Measurements from ENCODE around the gene NOC3L.
"Not testable (repeated sequence)": the region's sequence is repeated elsewhere in the genome, so short reads cannot be mapped to it uniquely, and the experiment has no call there.

NOC3L gene

DNA sequence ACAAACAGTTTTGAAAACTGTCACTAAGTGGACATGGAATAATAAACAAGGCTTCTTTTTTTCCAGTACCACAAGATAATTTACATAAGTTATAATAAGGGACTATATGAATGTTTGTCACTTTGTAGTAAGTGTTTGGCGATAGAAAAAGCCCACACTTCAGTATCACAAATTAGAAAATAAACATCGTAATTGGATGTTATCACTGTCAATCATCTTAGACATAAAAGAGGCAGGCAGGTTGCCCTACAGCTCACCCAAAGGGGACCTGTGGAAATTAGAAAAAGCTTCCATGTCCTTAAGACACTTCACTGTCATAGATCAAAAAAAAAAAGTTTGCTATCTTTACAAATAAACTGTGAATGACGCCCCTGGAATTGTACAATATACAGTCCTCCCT, 3.6 kb upstream of the NOC3L start:
- no peak for DNase-seq (ENCODE audit: low read depth, low spot score)
- no peak overlapping the region for H3K27ac ChIP-seq

DNA sequence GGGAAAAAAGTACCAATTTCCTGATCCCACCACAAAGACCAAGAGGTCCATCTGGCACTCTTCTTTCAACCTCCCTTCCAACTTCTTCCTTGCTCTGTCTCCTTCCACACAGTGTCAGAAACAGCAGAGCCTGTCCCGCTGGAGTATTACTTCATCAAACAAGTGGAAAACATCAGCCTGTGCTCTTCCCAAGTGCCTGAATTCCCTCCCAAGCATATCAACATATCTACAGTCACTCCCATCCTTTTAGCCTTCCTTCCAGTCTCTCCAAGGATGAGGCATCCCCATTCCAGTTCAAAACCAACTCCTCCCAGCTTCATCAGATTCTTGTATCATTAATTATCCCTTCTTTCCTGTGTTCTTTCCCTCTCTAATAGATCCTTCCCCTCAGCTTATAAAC, 1.7 kb upstream of the NOC3L start:
- H3K27ac ChIP-seq = no peak overlapping the region
- no peak for DNase-seq (ENCODE audit: low read depth, low spot score)

DNA sequence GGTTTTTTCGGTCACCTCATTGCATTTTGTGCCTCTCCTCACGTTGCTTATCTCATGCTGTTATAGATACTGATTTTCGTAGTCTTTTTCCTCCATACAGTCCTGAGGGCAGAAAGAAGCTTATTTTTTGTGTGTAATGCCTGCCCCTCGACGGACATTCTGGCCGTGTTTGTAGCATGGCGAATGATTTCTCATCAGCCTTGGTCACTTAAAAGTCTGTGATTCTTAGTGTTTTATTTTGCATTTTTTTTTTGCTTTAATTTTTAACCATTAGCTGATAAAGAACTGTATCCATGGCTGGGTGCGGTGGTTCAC, 469 bp upstream of the NOC3L start:
- DNase-seq (ENCODE audit: low read depth, low spot score) = no peak
- H3K27ac ChIP-seq = peak overlapping the region; percentile 70

- DNase-seq (ENCODE audit: low read depth, low spot score) = peak; percentile 8
- no peak overlapping the region for H3K27ac ChIP-seq
Observed at GRCh38 chr10:94361171-94361794, 1.5 kb downstream of the NOC3L start.

DNA sequence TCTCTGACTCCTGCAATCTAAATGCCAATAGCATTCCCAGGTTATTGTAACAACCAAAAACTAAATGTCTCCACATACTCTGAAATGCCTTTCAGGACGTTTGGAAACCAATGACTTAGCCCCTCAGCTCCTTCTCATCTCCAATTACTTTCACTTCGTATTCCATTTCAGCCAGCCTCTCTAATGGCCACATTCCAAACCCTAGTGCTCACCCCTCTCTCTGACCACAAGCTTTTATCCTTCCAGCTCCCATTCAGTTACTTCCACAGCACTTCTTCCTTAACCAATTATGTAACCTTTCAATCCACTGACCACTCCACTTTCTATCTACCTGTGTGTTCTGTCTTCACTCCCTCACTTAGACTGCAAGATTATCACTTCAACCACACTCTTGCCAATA, 4.3 kb downstream of the NOC3L start:
- H3K27ac ChIP-seq = no peak overlapping the region
- DNase-seq (ENCODE audit: low read depth, low spot score) = peak; percentile 16

DNA sequence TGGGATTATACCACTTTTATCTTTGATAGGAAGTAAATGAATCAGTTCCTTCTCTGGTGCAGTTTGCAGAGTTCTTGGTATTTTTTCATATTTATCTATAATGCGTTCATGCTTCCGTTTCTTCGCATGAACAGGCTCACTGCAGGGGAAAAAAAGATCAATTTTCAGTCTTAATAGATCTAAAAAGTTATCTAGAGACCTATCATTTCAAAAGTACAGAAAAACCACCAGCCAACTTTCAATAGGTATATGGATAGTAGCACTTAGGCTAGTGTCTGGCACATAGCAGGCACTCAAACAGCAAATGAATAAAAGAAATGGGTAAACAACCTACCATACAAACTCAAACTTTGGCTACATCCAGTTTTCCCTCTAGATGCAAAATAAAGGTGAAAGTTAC, 5.5 kb downstream of the NOC3L start:
- no peak for DNase-seq (ENCODE audit: low read depth, low spot score)
- H3K27ac ChIP-seq = no peak overlapping the region

DNA sequence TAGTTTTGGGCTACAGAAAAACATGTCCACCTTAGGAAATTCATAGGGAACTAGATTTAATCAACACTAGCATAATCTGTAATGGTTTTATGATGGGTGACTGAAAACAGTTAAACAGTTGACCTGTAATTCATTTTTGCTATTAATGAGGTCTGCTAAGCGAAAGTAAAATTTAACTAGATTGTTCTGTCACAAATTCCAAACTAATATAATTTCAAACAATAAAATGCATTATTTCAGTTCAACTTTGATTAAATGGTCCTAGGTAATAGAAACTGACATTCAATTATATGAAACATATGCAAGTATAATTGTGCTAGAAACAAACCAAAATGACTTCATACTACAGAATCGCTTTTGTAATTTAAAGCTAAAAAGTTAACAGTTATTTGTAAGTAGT, 6.9 kb downstream of the NOC3L start:
- no peak overlapping the region for H3K27ac ChIP-seq
- no peak for DNase-seq (ENCODE audit: low read depth, low spot score)

DNA sequence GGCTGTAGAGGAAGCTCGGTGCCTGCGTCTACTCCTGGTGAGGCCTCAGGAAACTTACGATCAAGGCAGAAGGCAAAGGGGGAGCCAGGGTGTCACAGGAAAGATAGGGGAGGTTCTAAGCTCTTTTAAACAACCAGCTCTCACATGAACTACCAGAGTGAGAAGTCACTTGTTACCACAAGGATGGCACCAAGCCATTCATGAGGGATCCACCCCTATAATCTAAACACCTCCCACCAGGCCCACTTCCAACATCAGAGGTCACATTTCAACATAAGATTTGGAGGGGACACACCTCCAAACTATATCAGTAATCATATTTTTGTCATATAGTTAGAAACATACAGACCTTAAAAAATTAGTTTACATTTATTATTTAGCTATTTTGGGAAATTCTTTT, 9.4 kb downstream of the NOC3L start:
- H3K27ac ChIP-seq = peak overlapping the region; percentile 3
- DNase-seq (ENCODE audit: low read depth, low spot score) = no peak

DNA sequence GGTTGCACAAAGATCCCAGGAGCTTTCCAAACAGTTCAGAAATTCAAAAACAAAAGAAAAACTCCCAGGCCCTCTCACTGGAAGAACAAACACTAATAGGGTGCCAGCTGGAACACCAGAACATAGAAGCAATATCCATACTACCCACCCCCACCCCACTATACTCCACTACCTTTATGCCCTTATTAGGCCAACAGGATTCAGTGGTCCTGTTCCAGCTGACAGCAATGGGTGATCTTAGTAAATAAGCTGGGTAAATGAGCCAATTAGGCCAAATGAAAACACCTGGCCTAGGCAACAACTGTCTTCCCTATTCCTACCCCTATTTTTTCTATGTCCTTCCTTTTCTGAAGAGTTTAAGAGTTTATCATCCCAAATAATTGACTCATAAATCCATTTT, 11.7 kb downstream of the NOC3L start:
- no peak overlapping the region for H3K27ac ChIP-seq
- no peak for DNase-seq (ENCODE audit: low read depth, low spot score)

- not testable (repeated sequence) for H3K27ac ChIP-seq; DNase-seq (ENCODE audit: low read depth, low spot score)
Observed at GRCh38 chr10:94350500-94350899, 12.2 kb downstream of the NOC3L start.

- no peak overlapping the region for H3K27ac ChIP-seq
- DNase-seq (ENCODE audit: low read depth, low spot score) = no peak
Observed at GRCh38 chr10:94349327-94349726, 13.4 kb downstream of the NOC3L start.

DNA sequence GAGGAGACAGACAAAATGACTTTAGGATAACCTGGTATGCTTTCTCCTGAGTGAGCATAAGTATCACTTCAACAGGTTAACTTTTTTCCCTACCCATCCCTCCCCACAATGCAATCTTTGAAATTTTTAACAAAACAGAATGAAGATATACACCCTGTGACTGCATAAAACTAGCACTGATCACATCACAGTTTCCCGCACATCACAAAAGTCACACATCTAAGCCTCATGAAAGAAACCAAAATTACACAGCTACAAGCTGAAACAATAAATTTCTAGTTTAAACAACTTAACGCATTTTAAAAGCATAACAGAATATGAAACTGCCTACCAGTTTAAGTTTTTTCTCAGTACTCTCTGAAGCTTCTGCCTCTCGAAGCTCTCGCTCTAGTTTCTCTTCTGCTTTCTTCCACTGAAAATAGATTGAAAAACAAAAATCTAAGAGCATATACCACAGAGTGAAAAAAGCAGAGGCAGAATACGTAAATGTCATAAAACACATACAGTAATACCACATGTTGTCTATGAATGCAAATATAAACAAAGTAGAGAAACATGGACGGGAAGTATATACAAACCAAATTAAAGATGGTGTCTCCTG, 18.1 kb downstream of the NOC3L start:
- H3K27ac ChIP-seq = no peak overlapping the region
- DNase-seq (ENCODE audit: low read depth, low spot score) = no peak

- H3K27ac ChIP-seq = no peak overlapping the region
- DNase-seq (ENCODE audit: low read depth, low spot score) = no peak
Observed at GRCh38 chr10:94343151-94343550, 19.6 kb downstream of the NOC3L start.

GRCh38 chr10:94334857-94335256, 27.9 kb downstream of the NOC3L start:
- DNase-seq (ENCODE audit: low read depth, low spot score) = no peak
- no peak overlapping the region for H3K27ac ChIP-seq

- no peak overlapping the region for H3K27ac ChIP-seq
- no peak for DNase-seq (ENCODE audit: low read depth, low spot score)
Observed at GRCh38 chr10:94333051-94333450, 29.7 kb downstream of the NOC3L start.

DNA sequence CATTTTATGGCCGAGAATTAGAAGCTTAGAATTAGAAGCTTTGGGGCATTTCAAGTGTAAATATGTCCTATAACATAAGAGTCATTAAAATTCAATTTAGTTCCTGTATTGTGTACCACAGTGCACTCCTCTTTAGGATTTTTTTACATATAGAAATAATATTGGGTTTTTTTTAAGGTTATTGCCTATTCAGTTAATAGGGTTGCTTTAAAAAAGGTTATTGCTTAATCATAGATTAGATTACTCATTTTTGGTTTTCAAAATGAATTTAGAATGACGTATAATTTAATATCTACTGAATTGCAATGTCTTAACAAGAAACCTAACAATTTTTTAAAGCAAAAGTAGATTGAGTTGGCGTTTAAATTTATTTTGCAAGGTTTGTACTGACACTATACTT, 34.1 kb downstream of the NOC3L start:
- no peak overlapping the region for H3K27ac ChIP-seq
- DNase-seq (ENCODE audit: low read depth, low spot score) = no peak

GRCh38 chr10:94327649-94328048, 35.1 kb downstream of the NOC3L start:
- no peak overlapping the region for H3K27ac ChIP-seq
- DNase-seq (ENCODE audit: low read depth, low spot score) = no peak

DNA sequence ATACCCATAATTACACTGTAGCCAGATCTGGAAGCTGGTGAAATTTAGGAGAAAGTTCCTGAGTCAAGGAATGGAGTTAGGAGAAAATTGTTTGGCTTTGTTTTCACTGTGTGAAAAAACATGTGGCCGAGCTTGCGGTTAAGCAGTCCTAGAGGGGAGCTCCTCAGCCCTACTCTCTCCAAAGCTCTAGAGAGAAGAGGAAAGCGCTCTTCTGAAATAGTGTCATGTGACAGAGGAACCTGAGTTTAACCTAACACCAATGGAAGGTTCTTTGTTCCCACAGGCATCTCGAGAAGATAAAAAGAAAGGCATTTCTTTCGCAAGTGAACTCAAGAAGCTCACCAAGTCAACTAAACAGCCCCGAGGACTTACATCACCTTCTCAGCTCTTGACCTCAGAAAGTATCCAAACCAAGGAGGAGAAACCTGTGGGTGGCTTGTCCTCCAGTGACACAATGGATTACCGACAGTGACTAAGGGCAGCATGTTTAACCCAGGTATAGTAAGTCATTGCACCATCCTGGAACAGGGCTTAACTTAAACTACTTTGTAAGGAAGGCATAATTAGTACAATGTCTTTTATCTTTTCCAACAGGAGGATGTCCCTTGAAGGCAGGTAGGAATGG, 38.0 kb downstream of the NOC3L start:
- no peak for DNase-seq (ENCODE audit: low read depth, low spot score)
- H3K27ac ChIP-seq = no peak overlapping the region

DNA sequence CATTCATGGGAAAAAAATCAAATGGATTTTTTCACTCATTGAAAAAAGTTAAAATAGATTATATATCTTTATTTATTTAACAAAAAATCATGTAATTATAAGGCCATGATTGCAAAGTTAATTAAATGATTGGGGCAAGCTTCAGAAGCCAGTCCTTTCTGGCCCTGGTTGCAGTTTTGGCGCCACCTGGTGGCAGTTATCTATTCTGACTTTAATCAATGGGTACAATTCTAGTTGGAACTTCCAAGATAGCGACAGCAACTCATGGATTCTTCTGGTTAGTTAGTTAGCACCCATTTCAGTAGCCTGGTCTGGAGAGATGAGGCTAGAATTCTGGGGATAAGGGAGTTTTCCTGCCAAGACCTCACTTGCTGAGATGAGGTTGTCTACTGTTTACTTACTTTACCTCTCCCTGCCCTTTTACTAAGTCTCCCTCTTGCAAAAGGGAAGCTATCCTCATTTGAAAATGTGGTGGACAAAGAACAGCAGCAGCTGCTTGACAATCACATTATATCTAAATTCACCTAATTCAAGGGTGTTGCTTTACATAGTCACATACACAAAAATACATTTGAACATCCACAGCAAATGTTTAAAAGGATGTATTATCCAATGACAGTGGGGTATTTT, 42.3 kb downstream of the NOC3L start:
- no peak overlapping the region for H3K27ac ChIP-seq
- DNase-seq (ENCODE audit: low read depth, low spot score) = no peak

- no peak overlapping the region for H3K27ac ChIP-seq
- DNase-seq (ENCODE audit: low read depth, low spot score) = no peak
Observed at GRCh38 chr10:94316560-94316959, 46.2 kb downstream of the NOC3L start.

DNA sequence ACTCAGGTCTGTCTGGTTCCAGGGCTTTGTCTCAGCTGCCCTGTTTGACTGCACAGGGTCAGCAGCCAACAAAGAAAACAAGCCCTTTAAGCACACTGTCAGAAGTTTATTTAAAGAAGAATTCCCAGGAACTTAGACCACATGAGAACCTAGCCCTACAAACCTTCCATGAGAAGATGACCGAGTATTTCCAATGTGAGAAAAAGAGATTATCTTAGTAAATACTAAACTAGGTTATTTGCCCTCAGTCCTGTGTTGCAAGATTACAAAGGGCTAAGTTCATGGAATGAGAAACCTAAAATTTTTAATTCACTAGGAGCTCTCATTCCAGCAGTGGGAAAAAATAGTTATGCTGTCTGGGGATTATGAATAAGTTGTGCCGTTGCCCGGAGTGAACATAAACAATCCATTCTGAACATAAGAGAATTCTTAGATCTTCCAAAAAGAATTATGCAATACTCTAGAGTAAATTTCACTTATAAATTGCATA, 46.7 kb downstream of the NOC3L start:
- no peak overlapping the region for H3K27ac ChIP-seq
- no peak for DNase-seq (ENCODE audit: low read depth, low spot score)

GRCh38 chr10:94315024-94315451, 47.7 kb downstream of the NOC3L start:
- no peak overlapping the region for H3K27ac ChIP-seq
- no peak for DNase-seq (ENCODE audit: low read depth, low spot score)

All from epithelial cell of prostate (primary cell).